Upper lobe of left lung (tissue), 6 donors: ENCODE data around the gene HACD2. TPM values are rescaled to one million over a fixed set of nuclear protein-coding genes. Genes with fewer than 3 reads are reported as not detected.

Experiments
- ATAC-seq, 2 donors: fragments of 200-7000 bp; cut with Tn5 transposase; one replicate each; pipeline ENCODE4 v1.9.1; 2022; ENCODE audit warnings: mild to moderate bottlenecking in 2 of 2, moderate library complexity in 2 of 2; ENCODE audit not compliant: low FRiP score in 2 of 2
- DNase-seq, 2 donors: peaks; one replicate each; pipeline ENCODE4 v3.0.0-alpha.2; 2019 to 2020
- H3K27ac ChIP-seq, 4 donors: fragments of 200-600 bp; sonication (generic); one replicate each; pipeline ENCODE4 v1.5.1; 2016 to 2019
- H3K27me3 ChIP-seq, 4 donors: fragments of 200-600 bp; sonication (generic); one replicate each; pipeline ENCODE4 v1.5.1; 2017 to 2019
- H3K36me3 ChIP-seq, 4 donors: fragments of 200-600 bp; sonication (generic); one replicate each; pipeline ENCODE4 v1.5.1; 2016 to 2019
- H3K4me1 ChIP-seq, 4 donors: fragments of 200-600 bp; sonication (generic); one replicate each; pipeline ENCODE4 v1.5.1; 2018 to 2019
- H3K4me3 ChIP-seq, 4 donors: fragments of 200-600 bp; sonication (generic); one replicate each; pipeline ENCODE4 v1.5.1; 2017 to 2019; ENCODE audit warnings: mild to moderate bottlenecking in 2 of 4, moderate library complexity in 1 of 4
- H3K9me3 ChIP-seq, 4 donors: fragments of 200-600 bp; sonication (generic); one replicate each; pipeline ENCODE4 v1.5.1; 2018 to 2019
- CTCF ChIP-seq, 6 experiments: fragments of 450-650 bp in 4 of 6; fragments of 200-600 bp in 2 of 6; sonication (generic) in 2 of 6; IDR thresholded peaks; one replicate each; pipeline ENCODE4 v1.5.1; 2016 to 2019; ENCODE audit warnings: antibody characterized with exemption in 6 of 6
- EP300 ChIP-seq, 4 donors: sonication (generic); formaldehyde crosslinking; IDR thresholded peaks; one replicate each; pipeline ENCODE4 v1.5.1; 2017; ENCODE audit warnings: antibody characterized with exemption in 4 of 4, control low read depth in 2 of 4
- POLR2A ChIP-seq, 4 donors: fragments of 450-650 bp; IDR thresholded peaks; one replicate each; pipeline ENCODE4 v1.5.1; 2016 to 2017; ENCODE audit warnings: antibody characterized with exemption in 4 of 4, mild to moderate bottlenecking in 2 of 4
- POLR2AphosphoS5 ChIP-seq, 2 donors: sonication (generic); formaldehyde crosslinking; IDR thresholded peaks; one replicate each; pipeline ENCODE4 v1.5.1; 2017; ENCODE audit warnings: antibody characterized with exemption in 2 of 2
- WGBS, 2 donors: methylation state at CpG; one replicate each; pipeline ENCODE4 v1.1.5; 2017 to 2018; 5-methylcytosine and 5-hydroxymethylcytosine counted together
- total RNA-seq, 6 donors: library from RNA; depleted of rRNA in 4 of 6; stranded (reverse); fragments of >200 nt in 4 of 6; gene quantifications; one replicate each; pipeline versions ENCODE4 v1.1.0 to v1.2.1, GENCODE V29; 2016 to 2021
- donor health status: DM: no; HTN: no; CAD: no; lungs with moderate emphysema.
- donor health status: DM: no; HTN: yes; CAD: no; lungs with severe emphysema.

HACD2 gene
- 10 to 100 TPM; 12.5 to 60.4 (median 39.1) TPM for total RNA-seq

- 0% methylated on average over 23 to 35 of the region's 54 CpGs for WGBS, 2 donors
Observed at GRCh38 chr3:123584988-123585937, at the start of gene HACD2. Gene HACD2, minus strand, starts transcription at chr3:123585053. Its CDS starts 26 bp downstream, at chr3:123585027.

GRCh38 chr3:123634149-123635051 is 49.5 kb upstream of the HACD2 start:
- no peak for ATAC-seq
- peak in 1 of 2 donors; percentile 54 for DNase-seq
- no peaks in the 10 kb centered on the region for H3K9me3 ChIP-seq
- H3K4me3 ChIP-seq, result no peak overlapping the region
- H3K36me3 ChIP-seq, result peaks cover 6 to 90% (median 58%) of the 10 kb centered on the region in 4 donors
- WGBS, 2 donors, result 64 to 73% methylated on average over 13 to 15 of the region's 15 CpGs
- peaks cover 0 to 18% (median 7%) of the 10 kb centered on the region in 4 donors for H3K4me1 ChIP-seq
- peak overlapping the region in 3 of 4 donors; percentile 6 to 61 (median 12) for H3K27ac ChIP-seq
- H3K27me3 ChIP-seq, result no peaks in the 10 kb centered on the region
- TF ChIP-seq EP300 (IDR thresholded peaks at IDR 0.05) (no peak), CTCF (IDR thresholded peaks at IDR 0.05) (no peak), POLR2AphosphoS5 (IDR thresholded peaks at IDR 0.05) (no peak), POLR2A (IDR thresholded peaks at IDR 0.05) (no peak)

More at GRCh38 chr3:123584988-123585937, at the start of gene HACD2:
- peak within 1 kb of the TSS; percentile 83 to 96 (median 90) for H3K27ac ChIP-seq
- DNase-seq, result peak; percentile 98 to 99
- peak in 3 of 4 donors; percentile 19 to 95 (median 68) for TF ChIP-seq POLR2A (IDR thresholded peaks at IDR 0.05)
- TF ChIP-seq EP300 (IDR thresholded peaks at IDR 0.05), result peak in 1 of 4 donors; percentile 59
- TF ChIP-seq CTCF (IDR thresholded peaks at IDR 0.05), result peak in 1 of 6 experiments; percentile 4
- peak; percentile 44 to 95 for TF ChIP-seq POLR2AphosphoS5 (IDR thresholded peaks at IDR 0.05)
- peaks cover 0 to 2% (median 0%) of the 10 kb centered on the region in 4 donors for H3K9me3 ChIP-seq
- peaks cover 8 to 34% (median 21%) of the 10 kb centered on the region in 4 donors for H3K4me1 ChIP-seq
- H3K36me3 ChIP-seq, result peaks cover 0 to 10% (median 0%) of the 10 kb centered on the region in 4 donors
- peak; percentile 99 for ATAC-seq
- H3K27me3 ChIP-seq, result no peaks in the 10 kb centered on the region
- peak within 1 kb of the TSS; percentile 87 to 98 (median 92) for H3K4me3 ChIP-seq

- ATAC-seq, result no peak
- Histone ChIP-seq H3K4me3 (no peak overlapping the region), H3K9me3 (no peaks in the 10 kb centered on the region), H3K4me1 (peaks cover 0 to 18% (median 7%) of the 10 kb centered on the region in 4 donors), H3K27me3 (no peaks in the 10 kb centered on the region), H3K27ac (peak overlapping the region in 1 of 4 donors; percentile 12), H3K36me3 (peaks cover under 1 to 90% (median 55%) of the 10 kb centered on the region in 4 donors)
- no peak for DNase-seq
- TF ChIP-seq POLR2AphosphoS5 (IDR thresholded peaks at IDR 0.05), result no peak
- no peak for TF ChIP-seq EP300 (IDR thresholded peaks at IDR 0.05)
- no peak for TF ChIP-seq POLR2A (IDR thresholded peaks at IDR 0.05)
- no peak for TF ChIP-seq CTCF (IDR thresholded peaks at IDR 0.05)
- WGBS, 2 donors, result 80 to 95% methylated on average over 2 of the region's 2 CpGs
Observed at GRCh38 chr3:123633530-123633929, 48.7 kb upstream of the HACD2 start.

GRCh38 chr3:123632161-123632655 is 47.4 kb upstream of the HACD2 start:
- ATAC-seq (no peak), DNase-seq (no peak)
- H3K27me3 ChIP-seq, result no peaks in the 10 kb centered on the region
- H3K9me3 ChIP-seq, result no peaks in the 10 kb centered on the region
- H3K4me3 ChIP-seq, result no peak overlapping the region
- peaks cover 0 to 18% (median 7%) of the 10 kb centered on the region in 4 donors for H3K4me1 ChIP-seq
- WGBS, 2 donors, result 61 to 66% methylated on average over 6 of the region's 6 CpGs
- no peak for TF ChIP-seq POLR2A (IDR thresholded peaks at IDR 0.05)
- TF ChIP-seq EP300 (IDR thresholded peaks at IDR 0.05), result no peak
- no peak for TF ChIP-seq POLR2AphosphoS5 (IDR thresholded peaks at IDR 0.05)
- no peak for TF ChIP-seq CTCF (IDR thresholded peaks at IDR 0.05)
- H3K27ac ChIP-seq, result no peak overlapping the region
- peaks cover 0 to 90% (median 46%) of the 10 kb centered on the region in 4 donors for H3K36me3 ChIP-seq
